HepG2 (cell line): ENCODE measurements around the gene FAM117B. TPM values are rescaled to one million over a fixed set of nuclear protein-coding genes. Genes with fewer than 3 reads are reported as not detected.
A peak's percentile ranks its signal among the peaks of the same experiment; 100 is the strongest.

Source experiments
- ADNP ChIP-seq: sonication (generic); formaldehyde crosslinking; IDR thresholded peaks from 2 replicates; pipeline ENCODE4 v1.4.0; 2020; ENCODE audit warnings: missing genetic modification reagents
- AGO1 ChIP-seq: fragments of 200-400 bp; formaldehyde crosslinking; IDR thresholded peaks from 2 replicates; pipeline ENCODE4 v1.6.1; 2017; ENCODE audit warnings: mild to moderate bottlenecking, low read depth, low read length, moderate library complexity; ENCODE audit not compliant: poor library complexity, severe bottlenecking
- AHDC1 ChIP-seq: sonication (generic); formaldehyde crosslinking; IDR thresholded peaks from 2 replicates; pipeline ENCODE4 v1.5.1; 2020; ENCODE audit warnings: mild to moderate bottlenecking, missing genetic modification reagents, borderline replicate concordance
- AKAP8 ChIP-seq: sonication (generic); formaldehyde crosslinking; IDR thresholded peaks from 2 replicates; pipeline ENCODE4 v1.5.1; 2020; ENCODE audit warnings: mild to moderate bottlenecking, missing genetic modification reagents
- CBX1 ChIP-seq: IDR thresholded peaks from one replicate; pipeline ENCODE4 v1.6.1; 2016; ENCODE audit warnings: antibody characterized with exemption, low read depth
- ELF3 ChIP-seq: IDR thresholded peaks from 2 replicates; pipeline ENCODE4 v1.6.1; 2016; ENCODE audit warnings: missing genetic modification reagents, missing compliant biosample characterization
- FOXK2 ChIP-seq: fragments of 450-650 bp; IDR thresholded peaks from 2 replicates; pipeline ENCODE4 v1.6.1; 2016
- MYNN ChIP-seq: sonication (generic); formaldehyde crosslinking; IDR thresholded peaks from 2 replicates; pipeline ENCODE4 v1.4.0; 2020; ENCODE audit warnings: mild to moderate bottlenecking, low read depth, missing genetic modification reagents
- POLR2G ChIP-seq: fragments of 200-400 bp; formaldehyde crosslinking; IDR thresholded peaks from 2 replicates; pipeline ENCODE4 v1.6.1; 2018; ENCODE audit warnings: mild to moderate bottlenecking, low read depth, low read length, moderate library complexity
- SMAD1 ChIP-seq: sonication (generic); formaldehyde crosslinking; IDR thresholded peaks from 2 replicates; pipeline ENCODE4 v1.4.0; 2020; ENCODE audit warnings: missing genetic modification reagents, low read depth, mild to moderate bottlenecking, borderline replicate concordance
- TGIF2 ChIP-seq: IDR thresholded peaks from 2 replicates; pipeline ENCODE4 v1.6.1; 2016; ENCODE audit warnings: control low read depth, missing compliant biosample characterization
- U2AF1 ChIP-seq: fragments of 200-400 bp; formaldehyde crosslinking; optimal IDR thresholded peaks from 2 replicates; pipeline ENCODE3; 2017; ENCODE audit warnings: mild to moderate bottlenecking, low read depth, low read length
- ZNF138 ChIP-seq: sonication (generic); formaldehyde crosslinking; IDR thresholded peaks from 2 replicates; pipeline ENCODE4 v1.5.0; 2020; ENCODE audit warnings: mild to moderate bottlenecking, low read depth, missing genetic modification reagents
- ZNF232 ChIP-seq: sonication (generic); formaldehyde crosslinking; IDR thresholded peaks from 2 replicates; pipeline ENCODE4 v1.4.0; 2020; ENCODE audit warnings: missing genetic modification reagents, borderline replicate concordance
- polyA plus RNA-seq, 8 experiments: library from polyadenylated mRNA; depleted of rRNA in 3 of 8; stranded (reverse) in 7 of 8; unstranded in 1 of 8; fragments of >200 nt; fragmentation: Illumina TruSeq in 4 of 8; extraction: Trizol in 4 of 8; gene quantifications; 2 replicates each; pipeline versions ENCODE4 v1.2.1 to v1.2.3, GENCODE V29; 2011 to 2016; ENCODE audit warnings: low read depth in 4 of 8, missing spikeins in 1 of 8, mixed read lengths in 1 of 8; ENCODE audit not compliant: insufficient read depth in 1 of 8
- total RNA-seq, 5 experiments: library from RNA; depleted of rRNA; stranded (reverse); fragments of >200 nt; fragmentation: Illumina TruSeq; extraction: Trizol; gene quantifications; 2 replicates each; pipeline ENCODE4 v1.2.3, GENCODE V29; 2016; ENCODE audit warnings: low read depth in 1 of 5
- TF ChIP-seq, protein P1 (sequence below): sonication (generic); formaldehyde crosslinking; IDR thresholded peaks from 2 replicates; pipeline ENCODE4 v1.9.0; 2021; ENCODE audit warnings: missing genetic modification reagents, borderline replicate concordance
- TF ChIP-seq, protein P2 (sequence below): sonication (generic); formaldehyde crosslinking; IDR thresholded peaks from 2 replicates; pipeline ENCODE4 v1.4.0; 2020; ENCODE audit warnings: missing genetic modification reagents, mild to moderate bottlenecking, borderline replicate concordance
- TF ChIP-seq, protein P3 (sequence below): IDR thresholded peaks from 2 replicates; pipeline ENCODE4 v1.6.1; 2012; ENCODE audit warnings: inconsistent platforms
- TF ChIP-seq, protein P4 (sequence below): sonication (generic); formaldehyde crosslinking; IDR thresholded peaks from 2 replicates; pipeline ENCODE4 v1.9.0; 2021; ENCODE audit warnings: missing genetic modification reagents, borderline replicate concordance

The FAM117B gene
- total and polyA plus RNA-seq, 2 of the 13 experiments (the other 11 are each of a cell fraction or from before 2014, with no cell fraction given), result 5.8 to 11.0 TPM

DNA sequence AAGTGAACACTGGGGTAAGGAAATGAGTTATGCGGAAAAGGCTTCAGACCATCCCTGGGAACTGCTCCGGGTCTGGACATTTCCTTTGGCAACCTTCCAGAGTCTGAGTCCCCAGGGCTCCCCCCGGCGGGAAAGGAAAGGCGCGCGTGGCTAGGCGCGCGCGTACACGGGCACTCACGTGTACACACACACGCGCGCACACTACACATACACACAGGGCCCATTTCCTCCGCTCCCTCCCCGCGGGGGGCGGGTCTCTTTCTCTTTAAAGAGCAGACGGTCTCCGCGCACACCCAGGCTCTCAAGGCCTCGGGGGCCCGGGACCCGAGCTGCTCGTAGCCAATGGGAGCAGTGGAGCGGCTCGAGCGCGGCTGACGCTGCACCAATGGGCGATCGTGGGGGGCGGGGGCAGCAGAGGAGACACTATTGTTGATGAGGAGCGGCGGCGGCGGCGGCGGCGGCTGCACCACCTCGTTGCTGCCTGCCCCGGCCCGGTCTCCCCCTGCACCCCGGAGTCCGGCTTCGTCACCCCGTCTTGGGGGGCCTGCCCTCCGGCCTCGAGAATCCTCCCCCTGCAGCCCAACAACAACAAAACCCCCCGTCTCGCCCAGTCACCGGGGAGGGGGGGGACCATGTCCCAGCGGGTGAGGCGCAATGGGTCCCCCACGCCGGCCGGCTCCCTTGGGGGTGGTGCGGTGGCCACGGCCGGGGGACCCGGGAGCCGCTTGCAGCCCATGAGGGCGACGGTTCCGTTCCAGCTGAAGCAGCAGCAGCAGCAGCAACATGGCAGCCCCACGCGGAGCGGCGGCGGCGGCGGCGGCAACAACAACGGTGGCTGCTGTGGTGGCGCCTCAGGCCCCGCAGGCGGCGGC is at the start of gene FAM117B (continued):
- TF ChIP-seq AGO1 (peak; percentile 72), POLR2G (peak; percentile 90), TGIF2 (CRISPR knock-in tag) (no peak), ZNF138 (CRISPR knock-in tag) (no peak), SMAD1 (peak; percentile 52; the same call in 1 of the 2 replicates), AHDC1 (no peak), MYNN (CRISPR knock-in tag) (no peak), AKAP8 (CRISPR knock-in tag) (peak; percentile 85), CBX1 (peak; percentile 5), ZNF232 (CRISPR knock-in tag) (no peak; the same call in 1 of the 2 replicates), ELF3 (CRISPR knock-in tag) (peak; percentile 77), U2AF1 (no peak), ADNP (CRISPR knock-in tag) (no peak), FOXK2 (no peak)
- TF ChIP-seq, protein P1, sequence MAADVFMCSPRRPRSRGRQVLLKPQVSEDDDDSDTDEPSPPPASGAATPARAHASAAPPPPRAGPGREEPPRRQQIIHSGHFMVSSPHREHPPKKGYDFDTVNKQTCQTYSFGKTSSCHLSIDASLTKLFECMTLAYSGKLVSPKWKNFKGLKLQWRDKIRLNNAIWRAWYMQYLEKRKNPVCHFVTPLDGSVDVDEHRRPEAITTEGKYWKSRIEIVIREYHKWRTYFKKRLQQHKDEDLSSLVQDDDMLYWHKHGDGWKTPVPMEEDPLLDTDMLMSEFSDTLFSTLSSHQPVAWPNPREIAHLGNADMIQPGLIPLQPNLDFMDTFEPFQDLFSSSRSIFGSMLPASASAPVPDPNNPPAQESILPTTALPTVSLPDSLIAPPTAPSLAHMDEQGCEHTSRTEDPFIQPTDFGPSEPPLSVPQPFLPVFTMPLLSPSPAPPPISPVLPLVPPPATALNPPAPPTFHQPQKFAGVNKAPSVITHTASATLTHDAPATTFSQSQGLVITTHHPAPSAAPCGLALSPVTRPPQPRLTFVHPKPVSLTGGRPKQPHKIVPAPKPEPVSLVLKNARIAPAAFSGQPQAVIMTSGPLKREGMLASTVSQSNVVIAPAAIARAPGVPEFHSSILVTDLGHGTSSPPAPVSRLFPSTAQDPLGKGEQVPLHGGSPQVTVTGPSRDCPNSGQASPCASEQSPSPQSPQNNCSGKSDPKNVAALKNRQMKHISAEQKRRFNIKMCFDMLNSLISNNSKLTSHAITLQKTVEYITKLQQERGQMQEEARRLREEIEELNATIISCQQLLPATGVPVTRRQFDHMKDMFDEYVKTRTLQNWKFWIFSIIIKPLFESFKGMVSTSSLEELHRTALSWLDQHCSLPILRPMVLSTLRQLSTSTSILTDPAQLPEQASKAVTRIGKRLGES (CRISPR knock-in tag), result no peak
- TF ChIP-seq, protein P2, sequence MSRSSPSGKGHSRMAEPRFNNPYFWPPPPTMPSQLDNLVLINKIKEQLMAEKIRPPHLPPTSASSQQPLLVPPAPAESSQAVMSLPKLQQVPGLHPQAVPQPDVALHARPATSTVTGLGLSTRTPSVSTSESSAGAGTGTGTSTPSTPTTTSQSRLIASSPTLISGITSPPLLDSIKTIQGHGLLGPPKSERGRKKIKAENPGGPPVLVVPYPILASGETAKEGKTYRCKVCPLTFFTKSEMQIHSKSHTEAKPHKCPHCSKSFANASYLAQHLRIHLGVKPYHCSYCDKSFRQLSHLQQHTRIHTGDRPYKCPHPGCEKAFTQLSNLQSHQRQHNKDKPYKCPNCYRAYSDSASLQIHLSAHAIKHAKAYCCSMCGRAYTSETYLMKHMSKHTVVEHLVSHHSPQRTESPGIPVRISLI (CRISPR knock-in tag), result peak; percentile 35; the same call in 1 of the 2 replicates
- TF ChIP-seq, protein P3, sequence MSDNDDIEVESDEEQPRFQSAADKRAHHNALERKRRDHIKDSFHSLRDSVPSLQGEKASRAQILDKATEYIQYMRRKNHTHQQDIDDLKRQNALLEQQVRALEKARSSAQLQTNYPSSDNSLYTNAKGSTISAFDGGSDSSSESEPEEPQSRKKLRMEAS, result peak; percentile 89
- TF ChIP-seq, protein P4, sequence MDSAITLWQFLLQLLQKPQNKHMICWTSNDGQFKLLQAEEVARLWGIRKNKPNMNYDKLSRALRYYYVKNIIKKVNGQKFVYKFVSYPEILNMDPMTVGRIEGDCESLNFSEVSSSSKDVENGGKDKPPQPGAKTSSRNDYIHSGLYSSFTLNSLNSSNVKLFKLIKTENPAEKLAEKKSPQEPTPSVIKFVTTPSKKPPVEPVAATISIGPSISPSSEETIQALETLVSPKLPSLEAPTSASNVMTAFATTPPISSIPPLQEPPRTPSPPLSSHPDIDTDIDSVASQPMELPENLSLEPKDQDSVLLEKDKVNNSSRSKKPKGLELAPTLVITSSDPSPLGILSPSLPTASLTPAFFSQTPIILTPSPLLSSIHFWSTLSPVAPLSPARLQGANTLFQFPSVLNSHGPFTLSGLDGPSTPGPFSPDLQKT (CRISPR knock-in tag), result no peak
